ENCODE results near the gene IQCM. TPM values are rescaled to one million over a fixed set of nuclear protein-coding genes. Genes with fewer than 3 reads are reported as not detected.

The IQCM gene
- total RNA-seq, 1 donor from 2014 or later: not detected

DNA sequence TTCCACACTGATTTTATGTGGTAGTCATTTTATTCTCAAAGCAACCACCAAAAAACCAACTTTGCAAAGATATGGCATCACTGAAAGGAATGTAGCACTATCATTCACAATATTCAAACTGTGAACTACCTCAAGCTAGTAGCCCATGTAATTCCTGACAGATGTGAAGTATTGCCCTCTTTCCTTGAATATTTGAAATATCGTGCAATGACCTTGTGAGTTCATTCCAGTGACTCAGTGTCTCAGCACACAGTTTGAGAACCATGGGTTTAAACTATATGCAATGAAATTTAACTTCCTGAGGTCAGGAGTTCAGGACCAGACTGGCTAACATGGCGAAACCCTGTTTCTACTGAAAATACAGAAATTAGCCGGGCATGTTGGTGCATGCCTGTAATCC is 20.9 kb upstream of the IQCM start:
- H3K27me3 Mint-ChIP-seq: no peaks in the 10 kb centered on the region
- no peak overlapping the region for H3K27ac Mint-ChIP-seq
- ChIA-PET CTCF (no interaction called here), POLR2A (no interaction called here)
- intact Hi-C loops (cut with micrococcal nuclease): no loop called here
- no peak for TF ChIP-seq CTCF (IDR thresholded peaks at IDR 0.05)
- ATAC-seq (ENCODE audit: low read depth) (no peak), DNase-seq (no peak)
- no peak overlapping the region for H3K4me3 Mint-ChIP-seq
- H3K36me3 Mint-ChIP-seq (ENCODE audit: low read depth): no peaks in the 10 kb centered on the region
- H3K9me3 Mint-ChIP-seq: peaks cover 3% of the 10 kb centered on the region
- no peaks in the 10 kb centered on the region for H3K4me1 Mint-ChIP-seq

DNA sequence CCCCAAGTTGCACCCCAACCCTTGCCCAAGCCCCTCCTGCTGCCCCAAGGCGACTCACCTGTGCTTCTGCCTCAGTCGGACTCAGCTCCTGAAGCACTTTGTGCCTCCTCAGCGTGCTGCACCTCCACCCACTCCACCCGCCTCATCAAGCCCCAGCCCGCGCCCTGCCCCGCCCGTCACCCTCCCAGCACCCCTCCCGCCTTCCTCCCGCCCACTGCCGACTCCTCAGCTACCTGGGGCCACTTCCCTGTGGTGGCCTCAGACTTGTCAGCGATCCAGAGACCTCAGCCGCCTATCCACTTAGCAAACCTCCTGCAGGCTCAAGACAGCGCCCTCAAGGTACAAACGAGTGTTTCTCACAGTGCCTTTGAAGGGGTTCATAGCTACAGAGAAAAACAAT is 19.6 kb upstream of the IQCM start:
- Mint-ChIP-seq H3K4me1 (no peaks in the 10 kb centered on the region), H3K36me3 (ENCODE audit: low read depth) (no peaks in the 10 kb centered on the region), H3K27ac (no peak overlapping the region), H3K4me3 (no peak overlapping the region), H3K27me3 (no peaks in the 10 kb centered on the region), H3K9me3 (peaks cover 3% of the 10 kb centered on the region)
- intact Hi-C loops (cut with micrococcal nuclease): no loop called here
- no peak for TF ChIP-seq CTCF (IDR thresholded peaks at IDR 0.05)
- DNase-seq (no peak), ATAC-seq (ENCODE audit: low read depth) (no peak)
- ChIA-PET CTCF (no interaction called here), POLR2A (no interaction called here)

GRCh38 chr4:149831656-149832208 is 16.1 kb upstream of the IQCM start:
- ChIA-PET CTCF (no interaction called here), POLR2A (no interaction called here)
- TF ChIP-seq CTCF (IDR thresholded peaks at IDR 0.05): no peak
- DNase-seq (no peak), ATAC-seq (ENCODE audit: low read depth) (no peak)
- no peaks in the 10 kb centered on the region for H3K36me3 Mint-ChIP-seq (ENCODE audit: low read depth)
- intact Hi-C loops (cut with micrococcal nuclease): no loop called here
- H3K4me1 Mint-ChIP-seq: no peaks in the 10 kb centered on the region
- peaks cover 3% of the 10 kb centered on the region for H3K9me3 Mint-ChIP-seq
- no peak overlapping the region for H3K27ac Mint-ChIP-seq
- no peak overlapping the region for H3K4me3 Mint-ChIP-seq
- no peaks in the 10 kb centered on the region for H3K27me3 Mint-ChIP-seq

GRCh38 chr4:149830823-149831222 is 15.2 kb upstream of the IQCM start:
- Mint-ChIP-seq H3K27me3 (no peaks in the 10 kb centered on the region), H3K9me3 (peaks cover 3% of the 10 kb centered on the region), H3K4me1 (no peaks in the 10 kb centered on the region), H3K36me3 (ENCODE audit: low read depth) (no peaks in the 10 kb centered on the region), H3K4me3 (no peak overlapping the region), H3K27ac (no peak overlapping the region)
- TF ChIP-seq CTCF (IDR thresholded peaks at IDR 0.05): no peak
- ChIA-PET POLR2A (no interaction called here), CTCF (no interaction called here)
- DNase-seq (no peak), ATAC-seq (ENCODE audit: low read depth) (no peak)
- intact Hi-C loops (cut with micrococcal nuclease): no loop called here

GRCh38 chr4:149825336-149825735 is 9.7 kb upstream of the IQCM start:
- no peaks in the 10 kb centered on the region for H3K36me3 Mint-ChIP-seq (ENCODE audit: low read depth)
- intact Hi-C loops (cut with micrococcal nuclease): no loop called here
- DNase-seq: no peak
- H3K4me1 Mint-ChIP-seq: no peaks in the 10 kb centered on the region
- no peak overlapping the region for H3K27ac Mint-ChIP-seq
- no peak overlapping the region for H3K4me3 Mint-ChIP-seq
- TF ChIP-seq CTCF (IDR thresholded peaks at IDR 0.05): no peak
- no peaks in the 10 kb centered on the region for H3K27me3 Mint-ChIP-seq
- no peaks in the 10 kb centered on the region for H3K9me3 Mint-ChIP-seq
- POLR2A ChIA-PET: no interaction called here
- ATAC-seq (ENCODE audit: low read depth): no peak
- CTCF ChIA-PET: no interaction called here
